SU-DHL-6 (cell line): Measurements from ENCODE around the gene AGRN.

ENCODE experiments used
- H2AFZ ChIP-seq: fragments of 200-600 bp; sonication (generic); 2 replicates; pipeline ENCODE4 v1.6.1; 2014; ENCODE audit warnings: low read depth, mild to moderate bottlenecking, moderate library complexity, mixed read lengths, antibody characterized with exemption, low read length; ENCODE audit not compliant: severe bottlenecking
- H3F3A ChIP-seq: fragments of 200-600 bp; shearing (Covaris generic); 2 replicates; pipeline ENCODE4 v1.6.0; 2016; ENCODE audit warnings: antibody characterized with exemption, mild to moderate bottlenecking; ENCODE audit not compliant: insufficient read depth
- H3K27ac ChIP-seq: fragments of 200-600 bp; sonication (generic); 2 replicates; pipeline ENCODE4 v1.5.1; 2016; ENCODE audit warnings: low read depth, mild to moderate bottlenecking, low read length, moderate library complexity, mixed read lengths
- H3K27me3 ChIP-seq: fragments of 200-600 bp; sonication (generic), shearing (Covaris generic); 2 replicates; pipeline ENCODE4 v1.6.0; 2014; ENCODE audit warnings: mild to moderate bottlenecking, low read length
- H3K36me3 ChIP-seq: fragments of 200-600 bp; sonication (generic); 2 replicates; pipeline ENCODE4 v1.6.1; 2014; ENCODE audit warnings: mild to moderate bottlenecking, low read length, mixed read lengths
- H3K4me2 ChIP-seq: fragments of 300-600, 200-600 bp; shearing (Covaris generic), sonication (generic); 2 replicates; pipeline ENCODE4 v1.6.0; 2014; ENCODE audit warnings: low read length, low read depth, mild to moderate bottlenecking; ENCODE audit not compliant: poor library complexity, severe bottlenecking
- H3K4me3 ChIP-seq: fragments of 200-600 bp; sonication (generic); 2 replicates; pipeline ENCODE4 v1.5.1; 2014; ENCODE audit warnings: antibody characterized with exemption, low read length, mild to moderate bottlenecking, mixed read lengths; ENCODE audit not compliant: insufficient read depth, poor library complexity, severe bottlenecking
- H3K79me2 ChIP-seq: fragments of 200-600 bp; sonication (generic); 2 replicates; pipeline ENCODE4 v1.6.1; 2014; ENCODE audit warnings: mild to moderate bottlenecking, low read length, moderate library complexity; ENCODE audit not compliant: insufficient read depth
- H3K9ac ChIP-seq: fragments of 200-600 bp; sonication (generic); 2 replicates; pipeline ENCODE4 v1.7.0; 2014; ENCODE audit warnings: mild to moderate bottlenecking, low read length
- H3K9me2 ChIP-seq: fragments of 200-600 bp; sonication (generic); replicated peaks from 2 replicates; pipeline ENCODE4 v1.6.1; 2014; ENCODE audit warnings: low read length; ENCODE audit not compliant: insufficient read depth
- H3K9me3 ChIP-seq: fragments of 200-600 bp; sonication (generic); 2 replicates; pipeline ENCODE4 v1.6.1; 2014; ENCODE audit warnings: low read length, mixed read lengths; ENCODE audit not compliant: insufficient read depth
- H4K20me1 ChIP-seq: fragments of 200-600 bp; sonication (generic); 2 replicates; pipeline ENCODE4 v1.6.1; 2014; ENCODE audit warnings: low read depth, mild to moderate bottlenecking, antibody characterized with exemption, low read length, moderate library complexity, mixed read lengths
- EZH2phosphoT487 ChIP-seq: fragments of 200-600 bp; sonication (generic), shearing (Covaris generic); conservative IDR thresholded peaks from 2 replicates; pipeline ENCODE4 v1.6.1; 2018; ENCODE audit warnings: mild to moderate bottlenecking, antibody characterized with exemption, low read length, moderate library complexity, mixed read lengths
- TF ChIP-seq, protein P1 (sequence below): fragments of 200-600 bp; sonication (generic); IDR thresholded peaks from one replicate; pipeline ENCODE4 v1.5.1; 2017; ENCODE audit warnings: antibody characterized with exemption, mild to moderate bottlenecking, low read length, moderate library complexity; ENCODE audit not compliant: insufficient read depth, poor library complexity, severe bottlenecking

AGRN gene

DNA sequence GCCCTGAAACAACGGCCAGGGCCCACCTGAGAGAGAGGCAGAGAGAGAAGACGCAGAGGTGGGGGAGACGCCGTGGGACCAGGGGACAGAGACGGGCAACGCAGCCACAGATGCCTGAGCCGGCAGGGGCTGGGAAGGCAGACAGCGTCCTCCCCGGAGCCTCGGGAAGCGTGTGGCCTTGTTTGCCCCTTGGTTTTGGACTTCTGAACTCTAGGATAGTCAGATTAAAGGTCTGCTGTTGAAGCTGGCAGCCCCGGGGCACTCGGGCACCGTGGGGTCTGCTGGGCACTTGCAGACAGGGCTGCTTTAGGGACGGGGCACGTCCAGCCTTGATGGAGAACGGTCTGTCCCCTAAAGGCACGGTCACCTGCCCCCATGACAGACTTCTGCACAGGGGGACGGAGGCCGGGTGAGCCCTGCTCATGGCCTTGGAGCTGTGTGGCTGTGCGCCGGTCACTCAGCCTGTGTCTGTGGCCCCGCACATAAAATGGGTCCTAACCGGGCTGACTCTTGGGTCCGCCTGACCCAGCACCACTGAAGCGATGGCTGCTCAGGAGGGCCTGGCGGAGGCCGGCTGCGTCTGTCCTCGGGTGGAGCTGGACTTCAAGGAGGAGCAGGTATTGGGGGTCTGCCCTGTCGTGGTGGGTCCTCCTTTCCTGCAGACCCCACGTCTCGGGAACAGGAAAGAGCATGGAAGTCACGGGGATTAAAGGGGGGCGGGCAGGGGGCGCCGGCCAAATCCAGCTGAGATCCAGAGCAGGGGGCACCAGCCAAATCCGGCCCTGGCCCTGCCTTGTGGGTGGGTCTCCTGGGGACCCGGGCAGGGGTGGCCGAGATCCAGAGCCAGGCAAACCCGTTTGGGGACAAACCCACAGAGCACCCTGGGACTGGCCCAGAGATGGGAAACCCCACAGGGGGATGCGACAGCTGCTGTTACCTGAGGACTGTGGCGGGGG, 63.8 kb downstream of the AGRN start:
- no peaks in the 10 kb centered on the region for H3K36me3 ChIP-seq
- H3K27ac ChIP-seq, result no peak overlapping the region
- H3F3A ChIP-seq, result no peaks in the 10 kb centered on the region; the same call in 1 of the 2 replicates
- H3K27me3 ChIP-seq, result no peaks in the 10 kb centered on the region
- TF ChIP-seq, protein P1, sequence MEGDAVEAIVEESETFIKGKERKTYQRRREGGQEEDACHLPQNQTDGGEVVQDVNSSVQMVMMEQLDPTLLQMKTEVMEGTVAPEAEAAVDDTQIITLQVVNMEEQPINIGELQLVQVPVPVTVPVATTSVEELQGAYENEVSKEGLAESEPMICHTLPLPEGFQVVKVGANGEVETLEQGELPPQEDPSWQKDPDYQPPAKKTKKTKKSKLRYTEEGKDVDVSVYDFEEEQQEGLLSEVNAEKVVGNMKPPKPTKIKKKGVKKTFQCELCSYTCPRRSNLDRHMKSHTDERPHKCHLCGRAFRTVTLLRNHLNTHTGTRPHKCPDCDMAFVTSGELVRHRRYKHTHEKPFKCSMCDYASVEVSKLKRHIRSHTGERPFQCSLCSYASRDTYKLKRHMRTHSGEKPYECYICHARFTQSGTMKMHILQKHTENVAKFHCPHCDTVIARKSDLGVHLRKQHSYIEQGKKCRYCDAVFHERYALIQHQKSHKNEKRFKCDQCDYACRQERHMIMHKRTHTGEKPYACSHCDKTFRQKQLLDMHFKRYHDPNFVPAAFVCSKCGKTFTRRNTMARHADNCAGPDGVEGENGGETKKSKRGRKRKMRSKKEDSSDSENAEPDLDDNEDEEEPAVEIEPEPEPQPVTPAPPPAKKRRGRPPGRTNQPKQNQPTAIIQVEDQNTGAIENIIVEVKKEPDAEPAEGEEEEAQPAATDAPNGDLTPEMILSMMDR, result no peak
- no peak for TF ChIP-seq EZH2phosphoT487
- H3K9me2 ChIP-seq, result no peaks in the 10 kb centered on the region
- H3K9ac ChIP-seq, result no peak overlapping the region
- no peak overlapping the region for H3K4me3 ChIP-seq
- H4K20me1 ChIP-seq, result no peaks in the 10 kb centered on the region
- no peaks in the 10 kb centered on the region for H3K79me2 ChIP-seq
- no peak overlapping the region for H3K4me2 ChIP-seq
- no peaks in the 10 kb centered on the region for H3K9me3 ChIP-seq
- H2AFZ ChIP-seq, result no peak overlapping the region

DNA sequence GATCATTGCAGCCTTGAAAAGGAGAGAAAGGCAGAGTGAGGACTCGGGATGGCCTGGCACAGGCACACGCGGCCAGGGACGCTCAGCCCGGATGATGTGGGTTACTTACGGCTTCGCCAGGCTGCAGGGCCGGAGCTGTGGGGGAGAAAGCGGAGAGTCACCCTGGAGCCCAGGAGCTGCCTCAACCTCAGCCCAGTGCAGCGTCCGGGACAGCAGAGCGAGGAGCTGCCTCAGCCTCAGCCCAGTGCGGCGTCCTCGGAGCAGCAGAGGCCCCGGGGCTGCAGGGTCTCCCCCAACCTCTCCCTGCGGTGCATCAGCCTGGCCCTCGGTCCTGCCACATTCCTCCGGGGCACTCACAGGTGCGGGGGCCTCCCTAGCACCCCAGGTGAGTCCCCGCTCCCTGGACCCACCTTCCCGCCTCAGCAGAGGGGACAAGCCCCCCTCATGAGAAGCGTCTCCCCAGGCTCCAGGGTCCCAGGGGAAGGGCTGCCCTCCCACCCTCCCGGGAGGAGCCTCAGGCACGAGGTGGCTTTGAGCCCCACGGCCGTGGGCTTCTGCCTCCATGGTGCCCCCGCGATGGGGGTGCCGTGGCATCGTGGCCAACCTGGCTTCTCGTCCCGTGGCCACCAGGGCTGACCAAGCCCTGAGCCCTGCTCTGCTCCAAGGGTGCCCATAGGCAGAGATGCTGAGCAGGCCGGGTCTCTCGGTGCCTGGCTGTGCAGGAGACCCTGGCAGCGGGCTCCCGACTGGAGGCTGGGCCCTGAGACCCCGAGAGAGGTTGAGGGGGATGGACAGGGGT, 64.7 kb downstream of the AGRN start:
- Histone ChIP-seq H3K9me2 (no peaks in the 10 kb centered on the region), H3F3A (no peaks in the 10 kb centered on the region; the same call in 1 of the 2 replicates), H3K9me3 (no peaks in the 10 kb centered on the region), H2AFZ (no peak overlapping the region), H3K27me3 (no peaks in the 10 kb centered on the region), H3K36me3 (no peaks in the 10 kb centered on the region), H3K4me3 (no peak overlapping the region), H4K20me1 (no peaks in the 10 kb centered on the region), H3K27ac (no peak overlapping the region), H3K9ac (no peak overlapping the region), H3K79me2 (no peaks in the 10 kb centered on the region), H3K4me2 (no peak overlapping the region)
- TF ChIP-seq, protein P1, result no peak
- TF ChIP-seq EZH2phosphoT487, result no peak

DNA sequence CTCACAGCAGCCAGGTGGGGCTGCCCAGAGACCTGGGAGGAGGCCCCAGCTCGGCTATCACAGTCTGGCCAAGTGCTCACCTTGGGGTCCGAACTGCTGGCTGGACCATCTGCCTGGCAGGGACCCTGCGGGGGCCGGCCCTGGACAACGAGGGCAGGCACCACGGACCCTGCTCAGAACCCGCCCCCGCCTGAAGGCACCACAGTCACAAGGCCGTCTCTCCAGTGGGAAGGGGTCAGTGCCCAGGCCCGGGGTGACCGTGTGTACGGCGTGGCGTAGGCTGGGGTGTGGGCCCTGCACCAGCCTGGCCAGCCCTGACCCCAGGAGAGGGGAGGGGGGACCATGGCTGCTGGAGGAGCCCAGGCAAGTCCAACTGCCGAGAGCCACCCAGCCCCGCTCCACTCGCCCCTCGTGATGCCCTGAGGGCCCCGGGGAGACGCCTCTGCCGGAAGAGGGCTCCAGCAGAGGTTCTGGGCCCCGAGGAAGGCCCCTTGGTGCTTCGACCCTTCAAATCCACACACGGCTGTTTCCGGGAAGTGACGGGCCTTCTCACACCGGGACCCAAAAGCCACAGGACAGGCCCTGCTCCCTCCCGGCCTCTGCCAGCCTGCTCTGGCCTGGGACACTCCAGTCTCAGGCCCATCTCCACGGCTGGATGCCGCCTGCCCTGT, 65.4 kb downstream of the AGRN start:
- TF ChIP-seq EZH2phosphoT487, result no peak
- TF ChIP-seq, protein P1, result no peak
- Histone ChIP-seq H2AFZ (no peak overlapping the region), H3K9me2 (no peaks in the 10 kb centered on the region), H4K20me1 (no peaks in the 10 kb centered on the region), H3K36me3 (no peaks in the 10 kb centered on the region), H3K27ac (no peak overlapping the region), H3K79me2 (no peaks in the 10 kb centered on the region), H3K9me3 (no peaks in the 10 kb centered on the region), H3F3A (no peaks in the 10 kb centered on the region), H3K4me3 (no peak overlapping the region), H3K27me3 (no peaks in the 10 kb centered on the region), H3K4me2 (no peak overlapping the region), H3K9ac (no peak overlapping the region)
